Measurements from ENCODE around the gene LCK. TPM values are rescaled to one million over a fixed set of nuclear protein-coding genes. Genes with fewer than 3 reads are reported as not detected.

Gene LCK
- total RNA-seq (2014; rRNA removed; shearing (Covaris generic); ENCODE audit: low replicate concordance): 12.0 and 26.1 TPM in 2 replicates

DNA sequence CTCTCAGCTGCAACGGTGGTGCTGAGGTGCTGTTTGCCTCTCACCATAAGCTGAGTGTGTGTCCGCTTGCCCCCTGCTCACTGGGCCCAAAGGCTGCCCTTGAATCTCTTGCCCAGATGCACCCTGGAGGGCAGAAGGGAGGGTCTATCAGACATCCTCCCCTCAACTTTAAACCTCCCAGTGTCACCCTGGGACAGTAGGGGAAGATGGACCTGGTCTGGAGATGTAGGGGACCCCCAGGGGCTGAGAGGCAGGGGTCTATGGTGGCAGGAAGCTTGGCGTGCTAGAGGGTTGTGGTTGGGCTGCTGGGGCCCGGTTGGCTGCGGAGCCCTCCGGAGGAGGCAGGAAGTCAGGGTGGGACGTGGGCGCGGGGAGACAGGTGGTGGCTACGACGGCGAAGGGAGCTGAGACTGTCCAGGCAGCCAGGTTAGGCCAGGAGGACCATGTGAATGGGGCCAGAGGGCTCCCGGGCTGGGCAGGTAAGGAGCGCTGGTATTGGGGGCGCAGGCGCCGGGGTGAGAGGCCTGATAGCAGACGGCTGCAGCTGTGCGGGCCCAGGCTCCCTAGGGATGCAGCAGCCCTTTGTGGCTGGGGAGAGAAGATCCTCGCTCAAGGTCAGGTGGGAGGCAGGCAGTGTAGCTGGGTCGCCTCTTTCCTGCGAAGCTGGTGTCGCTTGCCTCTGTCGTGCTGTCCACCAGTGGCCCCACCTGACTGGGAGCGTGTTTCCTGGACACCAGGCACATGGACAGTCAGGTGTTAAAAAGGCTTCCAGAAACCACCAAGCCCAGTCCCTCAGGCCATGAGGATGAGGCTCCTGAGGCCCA lies at the start of gene LCK:
Gene LCK, plus strand, starts transcription at position 373 of the 824 bp plus-strand sequence. CDS start 23,065 bp downstream, outside the sequence.
- Histone ChIP-seq H3K4me1 (ENCODE audit: low read length) (peaks cover 66% of the 10 kb centered on the region), H3K4me3 (ENCODE audit: low read length) (peak within 1 kb of the TSS; percentile 44), H3K9ac (ENCODE audit: low read length) (peak within 1 kb of the TSS; percentile 69), H3K9me3 (ENCODE audit: low read length) (no peaks in the 10 kb centered on the region), H3K9me2 (replicated peaks; ENCODE audit: insufficient read depth, low read length) (no peaks in the 10 kb centered on the region), H3K79me2 (ENCODE audit: low read length) (no peaks in the 10 kb centered on the region), H4K20me1 (ENCODE audit: insufficient read depth, low read depth, low read length) (no peaks in the 10 kb centered on the region), H3K27me3 (ENCODE audit: low read length) (no peaks in the 10 kb centered on the region), H3K36me3 (ENCODE audit: insufficient read depth, low read length) (no peaks in the 10 kb centered on the region), H3K27ac (ENCODE audit: low read length) (peak within 1 kb of the TSS; percentile 96), H2AFZ (ENCODE audit: low read length) (peak within 1 kb of the TSS; percentile 70), H3K4me2 (ENCODE audit: low read depth, low read length, poor library complexity, severe bottlenecking) (peak within 1 kb of the TSS; percentile 67)
- peak; percentile 89 for DNase-seq

DNA sequence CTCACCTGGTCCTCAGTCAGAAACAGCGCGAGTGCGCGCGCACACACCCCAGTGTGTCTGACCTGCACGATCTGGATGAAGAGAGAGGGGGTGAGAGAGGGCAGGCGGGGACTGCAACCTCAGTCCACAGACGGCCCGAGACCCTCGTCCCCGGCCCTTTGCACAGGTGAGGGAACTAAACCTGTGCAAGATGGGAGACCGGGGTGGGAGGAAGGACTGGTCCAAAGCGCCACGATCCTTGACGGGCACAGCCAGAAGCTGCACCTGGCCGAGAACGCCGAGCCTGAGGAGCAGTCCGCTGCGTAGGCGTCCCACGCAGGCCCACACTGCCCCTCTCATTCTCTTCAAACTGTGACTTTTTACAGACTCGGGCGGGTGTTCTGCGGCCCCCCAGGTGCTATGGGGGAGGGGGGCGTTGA lies 46.1 kb upstream of the LCK start:
- Histone ChIP-seq H3K79me2 (ENCODE audit: low read length) (peaks cover 10% of the 10 kb centered on the region; the same call in 1 of the 2 replicates), H3K4me2 (ENCODE audit: low read depth, low read length, poor library complexity, severe bottlenecking) (peak overlapping the region; percentile 95), H2AFZ (ENCODE audit: low read length) (no peak overlapping the region), H3K4me3 (ENCODE audit: low read length) (peak overlapping the region; percentile 84), H4K20me1 (ENCODE audit: insufficient read depth, low read depth, low read length) (peaks cover 12% of the 10 kb centered on the region; the same call in 1 of the 2 replicates), H3K36me3 (ENCODE audit: insufficient read depth, low read length) (no peaks in the 10 kb centered on the region), H3K9me2 (replicated peaks; ENCODE audit: insufficient read depth, low read length) (no peaks in the 10 kb centered on the region), H3K9ac (ENCODE audit: low read length) (peak overlapping the region; percentile 85; the same call in 1 of the 2 replicates), H3K27me3 (ENCODE audit: low read length) (no peaks in the 10 kb centered on the region), H3K9me3 (ENCODE audit: low read length) (no peaks in the 10 kb centered on the region), H3K27ac (ENCODE audit: low read length) (no peak overlapping the region), H3K4me1 (ENCODE audit: low read length) (peaks cover 64% of the 10 kb centered on the region)
- no peak for DNase-seq

- H3K4me3 ChIP-seq (ENCODE audit: low read length): peak within 1 kb of the TSS; percentile 84
- peaks cover 10% of the 10 kb centered on the region; the same call in 1 of the 2 replicates for H3K79me2 ChIP-seq (ENCODE audit: low read length)
- no peaks in the 10 kb centered on the region for H3K9me3 ChIP-seq (ENCODE audit: low read length)
- peaks cover 56% of the 10 kb centered on the region for H3K4me1 ChIP-seq (ENCODE audit: low read length)
- peaks cover 12% of the 10 kb centered on the region; the same call in 1 of the 2 replicates for H4K20me1 ChIP-seq (ENCODE audit: insufficient read depth, low read depth, low read length)
- peak; percentile 95 for DNase-seq
- peak within 1 kb of the TSS; percentile 95 for H3K4me2 ChIP-seq (ENCODE audit: low read depth, low read length, poor library complexity, severe bottlenecking)
- H3K36me3 ChIP-seq (ENCODE audit: insufficient read depth, low read length): no peaks in the 10 kb centered on the region
- H3K27ac ChIP-seq (ENCODE audit: low read length): no peak within 1 kb of the TSS
- no peaks in the 10 kb centered on the region for H3K9me2 ChIP-seq (replicated peaks; ENCODE audit: insufficient read depth, low read length)
- peak within 1 kb of the TSS; percentile 36; the same call in 1 of the 2 replicates for H2AFZ ChIP-seq (ENCODE audit: low read length)
- H3K27me3 ChIP-seq (ENCODE audit: low read length): no peaks in the 10 kb centered on the region
- H3K9ac ChIP-seq (ENCODE audit: low read length): peak within 1 kb of the TSS; percentile 85
Measured at GRCh38 chr1:32205401-32206370, 45.4 kb upstream of the LCK start, which contains the start of gene IQCC. Gene IQCC, plus strand, starts transcription at chr1:32205671. Its CDS starts 11 bp downstream, at chr1:32205682.

- Histone ChIP-seq H3K4me1 (ENCODE audit: low read length) (peaks cover 37% of the 10 kb centered on the region), H2AFZ (ENCODE audit: low read length) (no peak overlapping the region), H3K4me3 (ENCODE audit: low read length) (peak overlapping the region; percentile 21; the same call in 1 of the 2 replicates), H4K20me1 (ENCODE audit: insufficient read depth, low read depth, low read length) (peaks cover 12% of the 10 kb centered on the region; the same call in 1 of the 2 replicates), H3K4me2 (ENCODE audit: low read depth, low read length, poor library complexity, severe bottlenecking) (peak overlapping the region; percentile 33), H3K9ac (ENCODE audit: low read length) (0 out of 2 replicates have a peak overlapping the region, but pooled peaks have one; percentile 34), H3K9me2 (replicated peaks; ENCODE audit: insufficient read depth, low read length) (no peaks in the 10 kb centered on the region), H3K27ac (ENCODE audit: low read length) (peak overlapping the region; percentile 39; the same call in 1 of the 2 replicates), H3K27me3 (ENCODE audit: low read length) (no peaks in the 10 kb centered on the region), H3K36me3 (ENCODE audit: insufficient read depth, low read length) (no peaks in the 10 kb centered on the region), H3K9me3 (ENCODE audit: low read length) (no peaks in the 10 kb centered on the region), H3K79me2 (ENCODE audit: low read length) (no peaks in the 10 kb centered on the region)
- DNase-seq: peak; percentile 80
Measured at GRCh38 chr1:32208469-32208868, 42.6 kb upstream of the LCK start.

DNA sequence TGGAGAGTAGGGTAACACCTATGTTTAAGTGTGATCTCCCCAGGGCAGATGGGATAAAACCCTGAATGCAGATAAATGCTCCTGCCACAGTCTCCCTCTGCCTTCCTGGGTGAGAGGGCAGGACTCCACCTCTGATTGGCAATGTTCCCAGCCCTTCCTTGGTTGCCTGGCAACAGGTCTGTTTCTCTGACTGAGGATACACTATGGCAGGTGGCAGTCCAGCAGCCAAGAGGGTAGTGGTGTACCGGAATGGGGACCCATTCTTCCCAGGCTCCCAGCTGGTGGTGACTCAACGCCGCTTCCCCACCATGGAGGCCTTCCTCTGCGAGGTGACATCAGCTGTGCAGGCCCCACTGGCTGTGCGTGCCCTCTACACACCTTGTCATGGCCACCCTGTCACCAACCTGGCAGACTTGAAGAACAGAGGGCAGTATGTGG lies 42.2 kb upstream of the LCK start, which contains the start of gene DCDC2B:
Gene DCDC2B, plus strand, starts transcription at position 199 of the 438 bp plus-strand sequence. Its CDS starts 5 bp downstream, at position 204.
- no peaks in the 10 kb centered on the region for H3K36me3 ChIP-seq (ENCODE audit: insufficient read depth, low read length)
- 0 out of 2 replicates have a peak within 1 kb of the TSS, but pooled peaks have one; percentile 34 for H3K9ac ChIP-seq (ENCODE audit: low read length)
- H3K27ac ChIP-seq (ENCODE audit: low read length): peak within 1 kb of the TSS; percentile 39; the same call in 1 of the 2 replicates
- H3K9me2 ChIP-seq (replicated peaks; ENCODE audit: insufficient read depth, low read length): no peaks in the 10 kb centered on the region
- no peaks in the 10 kb centered on the region for H3K9me3 ChIP-seq (ENCODE audit: low read length)
- H3K4me2 ChIP-seq (ENCODE audit: low read depth, low read length, poor library complexity, severe bottlenecking): peak within 1 kb of the TSS; percentile 33
- peak; percentile 65 for DNase-seq
- peaks cover 37% of the 10 kb centered on the region for H3K4me1 ChIP-seq (ENCODE audit: low read length)
- no peak within 1 kb of the TSS for H2AFZ ChIP-seq (ENCODE audit: low read length)
- H3K79me2 ChIP-seq (ENCODE audit: low read length): no peaks in the 10 kb centered on the region
- peaks cover 12% of the 10 kb centered on the region; the same call in 1 of the 2 replicates for H4K20me1 ChIP-seq (ENCODE audit: insufficient read depth, low read depth, low read length)
- no peaks in the 10 kb centered on the region for H3K27me3 ChIP-seq (ENCODE audit: low read length)
- H3K4me3 ChIP-seq (ENCODE audit: low read length): peak within 1 kb of the TSS; percentile 21; the same call in 1 of the 2 replicates

DNA sequence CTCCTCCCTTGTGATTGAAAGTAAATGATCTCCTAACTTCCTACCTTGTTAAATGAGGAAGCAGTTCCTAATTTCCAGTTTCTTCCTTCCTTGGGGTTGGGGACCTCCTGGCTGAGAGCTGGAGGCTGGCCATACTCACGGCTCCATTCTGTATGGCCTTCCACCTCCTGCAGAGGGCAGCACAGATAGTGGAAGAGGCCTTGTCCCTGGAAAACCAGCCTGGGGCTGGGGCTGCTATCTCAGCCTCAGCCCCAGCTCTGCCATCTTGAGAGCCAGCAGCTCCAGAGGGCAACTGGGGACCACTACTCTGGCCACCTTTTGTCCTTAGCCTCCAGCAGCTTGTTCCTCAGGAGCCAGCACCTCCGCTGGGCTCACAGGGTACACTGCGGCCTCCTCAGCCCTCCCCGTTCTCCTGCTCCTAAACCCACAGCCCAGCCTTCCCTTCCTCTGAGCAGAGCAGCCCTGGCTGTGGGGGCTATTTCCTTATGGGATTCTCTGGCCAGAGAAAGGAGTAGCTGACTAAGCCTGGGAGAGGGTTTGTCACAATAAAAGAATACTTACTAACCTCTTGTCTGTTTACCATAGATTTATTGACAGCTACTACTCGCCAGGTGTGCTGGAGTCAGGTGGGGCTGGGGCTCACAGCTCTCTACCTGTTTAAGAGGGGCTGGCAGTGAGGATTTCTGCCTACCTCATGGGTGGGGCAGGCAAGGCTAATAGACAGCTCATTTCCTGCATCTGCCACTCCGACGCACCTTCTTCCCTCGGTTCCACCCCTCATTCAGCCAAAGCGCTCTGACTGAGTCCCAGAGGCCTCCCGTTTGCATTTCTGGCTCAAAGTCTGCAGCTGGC lies 35.2 kb upstream of the LCK start:
- no peaks in the 10 kb centered on the region for H4K20me1 ChIP-seq (ENCODE audit: insufficient read depth, low read depth, low read length)
- H3K9ac ChIP-seq (ENCODE audit: low read length): no peak overlapping the region
- H2AFZ ChIP-seq (ENCODE audit: low read length): no peak overlapping the region
- no peaks in the 10 kb centered on the region for H3K36me3 ChIP-seq (ENCODE audit: insufficient read depth, low read length)
- peaks cover under 1% of the 10 kb centered on the region; the same call in 1 of the 2 replicates for H3K79me2 ChIP-seq (ENCODE audit: low read length)
- peak; percentile 87 for DNase-seq
- H3K4me3 ChIP-seq (ENCODE audit: low read length): no peak overlapping the region
- H3K9me2 ChIP-seq (replicated peaks; ENCODE audit: insufficient read depth, low read length): no peaks in the 10 kb centered on the region
- H3K27ac ChIP-seq (ENCODE audit: low read length): no peak overlapping the region
- no peaks in the 10 kb centered on the region for H3K27me3 ChIP-seq (ENCODE audit: low read length)
- no peaks in the 10 kb centered on the region for H3K9me3 ChIP-seq (ENCODE audit: low read length)
- no peak overlapping the region for H3K4me2 ChIP-seq (ENCODE audit: low read depth, low read length, poor library complexity, severe bottlenecking)
- peaks cover 12% of the 10 kb centered on the region for H3K4me1 ChIP-seq (ENCODE audit: low read length)

DNA sequence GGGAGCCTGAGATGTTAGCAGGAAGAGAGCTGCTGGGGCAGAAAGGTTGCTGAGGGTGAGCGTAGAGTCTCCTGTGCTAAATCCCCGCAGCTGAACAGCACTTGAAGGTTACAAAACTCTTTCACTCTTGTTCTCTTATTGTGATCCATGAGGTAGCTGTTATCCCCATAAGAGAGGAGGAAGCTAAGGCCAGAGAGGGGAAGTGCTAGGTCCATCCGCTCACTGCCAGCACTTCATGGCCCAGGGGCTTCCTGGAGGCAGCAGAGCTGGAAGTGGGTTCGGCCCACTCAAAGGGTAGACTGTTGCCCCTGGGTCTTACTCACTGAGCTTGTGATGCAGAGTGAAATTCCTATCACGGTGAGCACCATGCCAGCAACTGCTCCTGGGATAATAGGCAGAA lies 34.5 kb upstream of the LCK start:
- Histone ChIP-seq H3K4me1 (ENCODE audit: low read length) (peaks cover 19% of the 10 kb centered on the region), H3K27ac (ENCODE audit: low read length) (no peak overlapping the region), H3K36me3 (ENCODE audit: insufficient read depth, low read length) (no peaks in the 10 kb centered on the region), H3K9ac (ENCODE audit: low read length) (no peak overlapping the region), H3K4me3 (ENCODE audit: low read length) (no peak overlapping the region), H4K20me1 (ENCODE audit: insufficient read depth, low read depth, low read length) (no peaks in the 10 kb centered on the region), H3K79me2 (ENCODE audit: low read length) (peaks cover 8% of the 10 kb centered on the region), H2AFZ (ENCODE audit: low read length) (no peak overlapping the region), H3K4me2 (ENCODE audit: low read depth, low read length, poor library complexity, severe bottlenecking) (no peak overlapping the region), H3K27me3 (ENCODE audit: low read length) (no peaks in the 10 kb centered on the region), H3K9me2 (replicated peaks; ENCODE audit: insufficient read depth, low read length) (no peaks in the 10 kb centered on the region), H3K9me3 (ENCODE audit: low read length) (no peaks in the 10 kb centered on the region)
- DNase-seq: no peak
